Embryonic facial prominence (tissue), 1 donor: ENCODE data around the gene LEUTX.
"Not testable (repeated sequence)": the region's sequence is repeated elsewhere in the genome, so short reads cannot be mapped to it uniquely, and the experiment has no call there.

Experiments
- DNase-seq: peaks from one replicate; pipeline ENCODE4 v3.0.0-alpha.2; 2016; ENCODE audit errors: extremely low spot score

LEUTX gene

DNA sequence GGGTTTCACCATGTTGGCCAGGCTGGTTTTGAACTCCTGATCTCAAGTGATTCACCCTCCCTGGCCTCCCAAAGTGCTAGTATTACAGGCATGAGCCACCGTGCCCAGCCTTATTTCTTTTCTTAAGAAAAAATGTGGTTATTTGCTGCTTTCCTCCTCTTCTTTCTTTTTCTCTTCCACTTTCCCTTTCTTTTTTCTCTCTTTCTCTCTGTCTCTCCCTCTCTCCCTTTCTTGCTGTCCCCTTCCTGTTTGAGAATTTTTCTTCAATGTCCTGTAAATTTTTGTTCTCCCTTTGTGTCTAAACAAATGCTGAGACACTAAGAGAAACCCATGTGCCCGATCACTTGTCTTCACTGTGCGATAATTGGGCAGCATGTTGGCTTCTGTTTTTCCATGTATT is 2.2 kb downstream of the LEUTX start:
- no peak for DNase-seq

DNA sequence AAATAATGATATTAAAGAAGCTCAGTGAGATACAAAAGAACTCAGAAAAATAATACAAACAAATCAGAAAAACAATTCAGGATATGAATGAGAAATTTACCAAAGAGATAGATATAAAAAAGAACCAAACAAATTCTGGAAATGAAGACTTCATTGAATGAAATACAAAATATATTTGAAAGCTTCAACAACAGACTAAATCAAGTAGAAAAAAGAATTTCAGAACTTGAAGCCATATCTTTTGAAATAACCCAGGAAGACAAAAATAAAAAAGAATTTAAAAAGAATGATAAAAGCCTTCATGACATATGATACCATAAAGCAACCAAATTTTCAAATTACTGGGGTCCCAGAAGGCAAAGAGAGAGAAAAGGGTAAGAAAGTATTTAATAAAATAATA is 9.6 kb downstream of the LEUTX start:
- no peak for DNase-seq

DNA sequence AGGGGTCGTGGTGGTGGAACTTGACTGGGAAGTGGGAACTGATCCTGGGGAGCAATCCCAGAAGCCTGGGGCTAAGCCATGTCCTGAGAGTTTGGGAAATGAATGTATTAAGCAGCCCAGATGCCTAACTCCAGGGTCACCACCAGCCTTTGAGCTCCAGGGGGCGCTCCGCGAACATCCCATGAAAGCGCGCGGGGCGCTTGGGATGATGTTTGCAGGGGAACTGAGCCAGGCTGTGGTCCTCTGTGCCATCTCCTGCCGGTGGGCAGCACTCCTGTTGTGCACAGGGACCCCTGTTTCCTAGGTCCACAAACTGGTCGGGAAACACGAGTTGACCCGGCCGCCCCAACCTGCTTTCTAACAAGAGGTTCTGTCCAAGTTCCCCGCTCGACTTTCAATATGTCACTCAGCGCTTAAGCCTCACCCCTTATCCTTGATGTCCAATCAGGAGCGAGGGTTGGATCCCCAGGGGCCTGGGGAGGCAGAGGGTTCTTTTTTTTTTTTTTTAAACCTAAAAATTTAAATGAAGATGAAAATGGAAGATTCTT is 14.4 kb downstream of the LEUTX start:
- DNase-seq: peak; percentile 25

DNA sequence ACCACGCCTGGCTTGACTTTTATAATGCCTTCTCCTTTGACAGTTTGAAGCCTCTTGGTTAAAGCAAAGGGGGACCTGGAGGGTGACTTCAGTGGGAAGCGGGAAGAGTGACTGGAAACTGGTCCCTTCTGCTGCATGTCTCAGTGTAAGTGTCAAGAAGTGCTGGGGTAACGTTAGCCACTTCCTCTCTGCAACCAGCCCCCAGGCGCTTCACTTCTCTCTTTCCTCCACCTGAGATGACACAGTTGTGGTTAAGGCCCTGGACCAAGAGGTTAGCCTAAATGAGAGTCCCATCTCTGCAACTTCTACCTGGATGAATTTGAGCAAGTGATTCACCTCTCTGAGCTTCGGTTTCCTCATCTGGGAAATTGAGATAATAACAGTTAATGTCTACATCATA is 16.3 kb downstream of the LEUTX start:
- no peak for DNase-seq

DNA sequence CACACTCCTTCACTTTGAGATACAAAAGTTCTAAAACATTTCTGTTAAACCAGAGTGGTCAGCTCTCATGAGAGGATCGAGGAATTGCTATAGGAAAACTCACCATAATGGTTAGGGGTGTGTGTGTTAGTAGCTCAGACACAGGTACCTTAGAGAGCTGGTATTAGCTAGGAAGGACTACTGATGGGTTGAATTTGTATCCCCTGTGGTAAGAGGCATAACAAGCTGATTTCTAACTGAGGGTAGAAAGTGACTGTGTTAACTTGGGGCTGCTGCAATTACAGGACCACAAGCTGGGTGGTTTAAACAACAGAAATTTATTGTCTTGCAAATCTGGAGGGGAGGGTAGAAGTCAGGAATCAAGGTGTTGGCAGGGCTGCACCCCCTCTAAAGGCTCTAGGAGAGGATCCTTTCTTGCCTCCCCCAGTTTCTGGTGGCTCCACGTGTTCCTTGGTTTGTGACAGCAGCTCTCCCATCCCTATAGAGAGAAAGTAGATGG is 17.4 kb downstream of the LEUTX start:
- no peak for DNase-seq

DNA sequence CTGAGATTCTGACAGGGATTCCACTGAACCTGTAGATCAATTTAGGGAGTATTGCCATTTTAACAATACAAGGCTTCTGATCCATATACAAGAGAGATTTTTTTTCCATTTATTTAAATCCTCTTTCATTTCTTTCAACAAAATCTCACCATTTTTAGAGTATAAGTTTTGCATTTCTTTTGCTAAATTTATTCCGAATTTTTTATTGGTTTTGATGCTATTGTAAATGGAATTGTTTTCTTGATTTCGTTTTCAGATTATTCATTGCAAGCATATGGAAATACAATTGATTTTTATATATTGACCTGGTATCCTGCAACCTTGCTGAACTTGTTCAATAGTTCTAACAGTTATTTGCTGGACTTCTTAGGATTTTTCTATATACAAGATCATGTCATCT is 18.4 kb downstream of the LEUTX start:
- DNase-seq: no peak

DNA sequence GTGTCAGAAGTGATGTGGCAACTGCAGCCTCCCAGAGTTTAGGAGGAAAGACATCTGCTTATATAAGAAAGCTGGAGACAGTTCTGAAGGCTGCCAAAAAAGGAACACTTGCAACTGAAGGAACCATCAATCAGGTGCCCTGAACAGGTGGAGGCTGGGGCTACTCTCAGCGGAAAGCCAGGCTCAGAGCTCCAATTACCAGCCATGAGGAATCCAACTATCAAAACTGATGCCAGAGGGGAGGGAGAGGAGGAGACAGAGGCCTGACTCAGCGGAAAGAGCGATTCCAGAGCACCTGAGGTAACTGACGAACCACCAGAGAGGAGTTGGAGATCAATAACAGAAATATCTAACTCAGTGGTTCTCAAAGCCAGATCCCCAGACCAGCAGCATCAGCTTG is 24.3 kb downstream of the LEUTX start:
- no peak for DNase-seq

DNA sequence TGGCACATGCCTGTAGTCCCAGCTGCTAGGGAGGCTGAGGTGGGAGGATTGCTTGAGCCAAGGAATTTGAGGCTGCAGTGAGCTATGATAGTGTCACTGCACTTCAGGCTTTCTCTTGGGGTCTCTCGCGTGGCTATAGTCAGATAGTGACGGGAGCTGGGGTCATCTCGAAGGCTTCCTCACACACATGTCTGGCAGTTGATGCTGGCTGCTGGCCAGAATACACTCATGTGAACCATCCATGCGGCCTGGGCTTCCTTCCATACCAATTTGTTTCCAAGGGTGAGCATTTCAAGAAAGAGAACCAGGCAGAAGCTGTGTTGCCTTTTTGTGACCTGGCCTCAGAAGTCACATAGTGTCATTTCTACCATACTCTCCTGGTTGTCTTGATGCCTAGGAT is 26.4 kb downstream of the LEUTX start:
- DNase-seq: no peak

DNA sequence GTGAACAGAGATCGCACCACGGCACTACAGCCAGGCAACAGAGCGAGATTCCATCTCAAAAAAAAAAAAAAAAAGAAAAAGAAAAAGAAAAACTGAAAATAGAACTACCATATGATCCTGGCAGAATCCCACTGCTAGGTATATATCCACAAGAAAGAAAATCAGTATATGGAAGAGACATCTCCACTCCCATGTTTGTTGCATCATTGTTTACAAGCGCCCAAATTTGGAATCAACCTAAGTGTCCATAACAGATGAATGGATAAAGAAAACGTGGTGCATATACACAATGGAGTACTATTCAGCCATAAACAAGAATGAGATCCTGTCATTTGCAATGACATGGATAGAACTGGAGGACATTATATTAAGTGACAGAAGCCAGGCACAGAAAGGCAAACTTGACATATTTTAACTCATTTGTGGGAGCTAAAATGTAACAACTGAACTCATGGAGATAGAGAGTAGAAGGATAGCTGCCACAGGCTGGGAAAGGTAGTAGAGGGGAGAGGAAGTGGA is 29.3 kb downstream of the LEUTX start:
- DNase-seq: no peak

DNA sequence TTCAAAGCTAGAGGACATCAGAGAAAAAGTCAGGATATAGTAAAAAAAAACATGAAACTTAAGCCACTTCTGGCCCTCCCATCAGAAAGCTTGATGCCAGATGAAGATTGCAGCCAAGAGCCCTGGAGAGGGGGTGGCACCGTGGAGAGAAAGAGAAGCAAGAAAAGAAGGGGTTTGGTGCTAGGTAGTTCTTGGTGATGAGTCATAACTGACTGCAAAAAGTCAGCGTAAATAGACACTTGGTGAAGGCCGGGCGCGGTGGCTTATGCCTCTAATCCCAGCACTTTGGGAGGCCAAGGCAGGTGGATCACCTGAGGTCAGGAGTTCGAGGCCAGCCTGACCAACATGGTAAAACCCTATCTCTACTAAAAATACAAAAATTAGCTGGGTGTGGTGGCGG is 30.0 kb downstream of the LEUTX start:
- not testable (repeated sequence) for DNase-seq

DNA sequence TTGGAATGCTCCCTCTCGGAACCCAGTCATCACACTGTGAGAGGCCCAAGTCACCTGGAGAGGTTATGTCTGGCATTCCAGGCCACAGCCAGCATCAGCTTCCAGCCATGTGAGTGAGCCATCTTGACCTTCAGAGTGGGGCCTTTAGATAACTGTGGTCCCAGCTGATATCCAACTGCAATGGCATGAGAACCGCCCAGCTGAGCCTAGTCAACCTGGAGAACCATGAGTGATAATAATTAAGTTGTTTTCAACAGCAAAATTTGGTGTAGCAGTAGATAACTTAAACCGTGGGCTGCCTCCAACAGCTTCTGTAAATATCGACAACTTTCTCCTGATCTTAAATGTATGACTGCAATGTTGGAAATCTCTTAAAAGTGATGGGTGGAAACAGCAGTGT is 30.7 kb downstream of the LEUTX start:
- DNase-seq: no peak

DNA sequence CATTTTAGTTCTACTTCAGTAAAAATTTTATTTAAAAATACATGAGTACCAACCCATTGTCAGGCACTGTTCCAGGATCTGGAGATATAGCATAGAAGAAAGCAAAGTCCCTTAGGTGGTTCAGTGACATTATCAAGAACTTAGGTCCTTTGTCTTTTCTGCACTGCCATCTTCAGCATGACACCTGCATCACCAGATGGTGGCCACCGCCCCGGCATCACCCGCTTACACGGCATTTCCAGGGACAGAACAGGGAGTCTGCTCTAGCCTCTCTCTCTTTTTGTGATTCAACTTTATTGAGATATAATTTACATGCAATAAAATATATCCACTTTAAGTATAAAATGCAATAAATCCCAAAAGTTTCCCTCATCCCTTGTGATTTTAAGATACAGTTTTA is 31.8 kb downstream of the LEUTX start:
- no peak for DNase-seq

DNA sequence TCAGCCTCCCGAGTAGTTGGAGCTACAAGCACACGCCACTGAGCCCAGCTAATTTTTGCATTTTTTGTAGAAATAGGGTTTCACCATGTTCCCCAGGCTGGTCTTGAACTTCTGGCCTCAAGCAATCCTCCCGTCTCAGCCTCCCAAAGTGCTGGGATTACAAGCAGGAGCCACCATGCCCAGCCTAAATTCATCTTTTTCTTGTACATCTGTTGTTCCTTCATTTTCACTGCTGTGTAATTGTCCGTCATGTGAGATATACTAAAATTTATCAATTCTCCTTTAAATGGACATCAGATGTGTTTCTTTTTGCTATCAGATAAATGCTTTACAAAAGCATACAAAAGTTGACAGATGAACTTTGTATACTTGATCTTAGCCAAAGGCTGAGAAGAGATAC is 32.4 kb downstream of the LEUTX start:
- DNase-seq: no peak

DNA sequence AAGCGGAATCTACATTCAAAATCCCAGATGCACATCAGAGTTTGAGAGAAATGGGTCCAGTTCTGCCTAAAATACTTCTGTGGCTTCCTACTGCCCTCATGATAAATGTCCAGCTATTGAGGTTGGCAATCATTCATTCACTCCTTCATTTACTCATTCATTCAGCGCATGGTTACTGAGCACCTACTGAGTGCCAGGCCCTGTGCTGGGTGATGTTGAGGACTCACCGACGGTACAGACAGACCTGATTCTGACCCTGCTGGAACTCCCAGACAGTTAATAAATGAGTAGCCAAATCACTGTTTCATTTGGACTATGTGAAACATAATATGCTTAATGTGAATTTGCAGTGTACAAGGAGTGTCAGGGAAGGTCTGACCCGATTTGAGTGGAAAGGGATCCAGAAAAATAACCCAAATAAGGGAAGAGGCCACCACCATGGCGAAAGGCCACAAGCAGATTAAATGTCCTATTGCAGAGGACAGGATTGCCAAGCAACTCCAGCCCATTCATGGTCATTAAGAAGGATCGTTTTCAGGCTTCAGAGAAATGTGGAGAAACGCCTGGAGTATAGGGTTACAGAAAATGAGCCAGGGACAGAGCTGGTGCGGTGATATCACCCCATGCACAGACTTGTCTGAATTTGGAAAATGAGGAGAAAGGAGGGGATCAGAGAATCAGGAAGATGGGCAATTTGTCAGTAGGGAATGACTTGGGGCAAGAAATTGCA is 34.8 kb downstream of the LEUTX start:
- DNase-seq: no peak

DNA sequence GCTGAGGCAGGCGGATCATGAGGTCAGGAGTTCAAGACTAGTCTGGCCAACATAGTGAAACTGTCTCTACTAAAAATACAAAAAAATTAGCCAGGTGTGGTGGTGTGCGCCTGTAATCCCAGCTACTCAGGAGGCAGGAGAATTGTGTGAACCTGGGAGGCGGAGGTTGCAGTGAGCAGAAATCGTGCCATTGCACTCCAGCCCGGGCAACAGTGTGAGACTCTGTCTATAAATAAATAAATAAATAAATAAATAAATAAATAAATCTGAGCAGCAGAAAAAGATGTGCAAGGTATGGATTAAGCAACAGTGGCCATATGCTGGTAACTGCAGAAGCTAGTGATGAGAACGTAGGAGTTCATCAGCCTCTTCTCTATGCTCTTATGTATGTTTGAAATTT is 35.5 kb downstream of the LEUTX start:
- not testable (repeated sequence) for DNase-seq

DNA sequence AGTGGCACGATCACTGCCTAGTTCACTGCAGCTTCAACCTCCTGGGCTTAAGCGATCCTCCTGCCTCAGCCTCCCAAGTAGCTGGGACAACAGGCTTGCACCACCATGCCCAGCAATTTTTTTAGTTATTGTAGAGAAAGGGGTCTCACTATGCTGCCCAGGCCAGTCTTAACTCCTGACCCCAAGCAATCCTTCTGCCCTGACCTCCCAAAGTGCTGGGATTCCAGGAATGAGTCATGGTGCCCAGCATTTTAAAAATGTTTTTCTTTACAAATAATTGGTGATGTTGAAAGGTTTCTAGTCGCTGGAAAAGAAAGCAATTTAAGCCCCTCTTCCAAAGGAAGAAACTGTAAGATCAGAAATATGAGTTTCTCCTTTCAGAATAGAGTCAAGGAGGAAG is 35.9 kb downstream of the LEUTX start:
- DNase-seq: no peak

DNA sequence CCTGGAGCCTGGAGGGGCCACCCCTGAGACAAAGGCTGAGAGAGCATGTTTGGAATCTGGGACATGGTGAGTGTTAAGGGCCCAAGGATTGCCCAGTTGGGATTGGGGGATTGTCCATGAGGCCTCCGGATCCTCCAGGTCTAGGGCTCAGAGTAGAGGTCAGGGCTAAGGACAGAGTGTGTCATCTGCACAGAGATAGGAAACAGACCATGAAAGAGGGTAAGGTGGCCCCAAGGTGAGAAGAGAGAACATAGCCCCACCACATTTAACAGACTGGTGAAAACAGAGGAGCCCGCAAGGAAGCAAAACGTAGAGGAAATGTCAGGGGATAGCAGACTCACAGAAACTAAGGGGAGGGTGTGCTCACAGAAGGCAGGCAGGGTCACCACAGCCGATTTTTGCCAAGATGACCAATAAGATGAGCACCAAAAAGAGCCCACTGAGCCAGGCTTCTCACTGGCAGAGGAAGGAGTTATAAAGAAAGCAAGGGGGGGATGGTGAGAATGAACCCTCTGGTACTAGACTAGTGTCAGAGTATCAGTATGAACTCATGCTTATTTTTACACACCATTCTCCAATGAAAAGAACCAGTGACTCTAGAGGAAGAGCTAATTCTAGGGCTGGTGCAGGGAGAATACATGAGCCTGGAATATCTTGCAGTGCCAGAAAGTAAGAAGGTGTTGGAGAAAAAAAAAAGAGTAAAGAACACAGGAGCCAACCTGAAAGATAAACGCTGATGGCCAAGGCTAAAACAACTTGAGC is 37.8 kb downstream of the LEUTX start:
- no peak for DNase-seq

DNA sequence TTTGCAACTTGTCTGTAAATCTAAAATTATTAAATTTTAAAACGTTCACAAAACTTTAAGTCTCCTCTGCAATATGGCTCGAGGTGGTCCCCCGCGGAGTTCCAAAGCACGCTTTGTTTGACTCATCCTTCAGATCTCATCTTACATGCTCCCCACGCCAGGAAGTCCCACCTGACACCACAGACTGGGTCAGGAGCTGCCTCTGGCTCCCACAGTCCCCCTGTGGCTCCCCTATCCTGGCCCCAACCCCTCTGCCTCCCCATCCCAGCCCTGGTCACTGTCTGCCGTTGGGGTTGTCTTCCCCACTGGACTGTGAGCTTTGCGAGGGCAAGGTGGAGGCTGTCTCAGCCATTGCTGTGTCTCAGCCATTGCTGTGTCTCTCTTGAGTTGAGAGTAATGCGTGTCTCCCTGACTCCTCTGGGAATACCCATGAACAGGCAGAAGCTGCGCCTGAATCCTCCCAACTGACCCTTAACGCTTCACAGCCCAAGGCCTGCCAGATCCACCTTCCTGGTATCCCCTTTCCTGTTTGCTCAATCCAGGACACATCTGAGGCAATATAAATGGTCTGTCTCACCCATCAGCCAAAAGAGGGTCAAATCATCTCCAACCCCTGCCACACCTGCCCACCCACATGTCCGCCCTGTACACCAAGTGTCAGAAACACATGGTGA is 39.4 kb downstream of the LEUTX start:
- DNase-seq: no peak

DNA sequence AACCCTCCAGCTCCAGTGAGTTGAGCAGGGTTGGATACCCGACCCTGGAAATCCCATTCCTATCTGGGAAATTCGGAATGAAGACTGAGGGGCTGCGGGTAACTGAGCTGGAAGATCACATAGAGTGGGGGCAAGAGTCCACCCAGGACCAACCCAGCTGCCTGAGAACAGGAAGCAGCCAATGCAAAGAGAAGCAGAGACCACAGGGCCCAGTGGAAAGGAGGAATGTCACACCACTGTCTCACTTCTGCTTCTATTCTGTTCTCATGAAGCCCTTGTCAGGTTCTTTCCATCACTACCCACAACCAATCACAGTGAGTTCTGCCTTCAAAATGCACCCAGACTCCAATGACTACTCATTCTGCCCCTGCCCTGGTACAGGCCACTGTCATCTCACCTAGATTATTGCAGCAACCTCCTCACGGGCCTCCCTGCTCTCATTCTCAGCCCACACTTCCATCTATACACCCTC is 40.0 kb downstream of the LEUTX start:
- no peak for DNase-seq

DNA sequence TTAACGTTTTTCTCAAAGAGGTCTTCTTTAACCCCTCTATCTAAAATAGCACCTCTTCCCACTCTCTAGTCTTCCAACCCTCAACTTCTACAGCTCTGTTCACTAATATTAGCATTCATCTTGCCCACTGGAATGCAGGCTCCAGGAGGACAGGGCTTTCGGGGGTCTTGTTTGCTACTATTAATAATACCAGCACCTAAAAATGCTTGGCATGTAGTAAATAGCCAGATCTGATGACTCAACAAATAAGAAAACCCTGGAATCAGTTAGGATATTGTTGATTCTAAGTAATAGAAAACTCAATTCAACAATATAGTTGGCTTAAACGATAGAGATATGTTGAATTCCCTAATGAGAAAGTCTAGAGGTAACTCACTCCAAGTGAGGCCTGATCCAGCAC is 41.1 kb downstream of the LEUTX start:
- no peak for DNase-seq

DNA sequence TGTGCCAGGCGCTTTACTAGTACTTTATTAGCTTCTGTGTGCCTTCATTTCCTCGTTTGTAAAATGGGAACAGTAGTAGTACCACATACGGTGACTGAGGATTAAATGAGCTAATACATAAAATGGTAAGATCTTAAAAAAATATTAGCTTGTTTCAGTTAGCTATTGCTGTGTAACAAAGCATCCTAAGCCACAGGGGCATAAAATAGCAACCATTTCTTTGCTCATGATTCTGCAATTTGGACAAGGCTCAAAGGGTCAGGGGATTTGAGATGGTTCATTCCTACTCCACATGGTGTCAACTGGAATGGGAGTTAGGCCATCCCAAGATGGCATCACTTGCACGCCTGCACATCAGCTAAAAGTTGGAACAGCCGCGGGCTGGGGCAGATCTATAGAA is 42.0 kb downstream of the LEUTX start:
- no peak for DNase-seq

DNA sequence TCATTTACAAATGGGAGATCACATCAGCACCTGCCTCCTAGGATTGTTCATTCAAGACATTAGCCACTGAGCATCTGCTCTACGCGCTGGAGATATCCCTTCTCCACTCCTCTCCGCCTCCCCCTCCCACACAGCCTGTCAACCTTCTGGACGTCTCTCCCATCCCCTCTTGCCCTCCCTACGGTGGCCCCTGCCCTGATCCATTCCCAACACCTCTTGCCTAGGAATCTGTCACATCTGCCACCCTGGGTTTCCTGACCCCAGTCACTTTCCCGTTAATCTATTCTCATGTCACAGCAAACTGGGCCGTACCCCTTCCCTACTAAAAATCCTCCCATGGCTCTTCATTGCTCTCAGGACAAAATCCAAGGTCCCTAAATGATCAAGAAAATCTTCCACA is 45.0 kb downstream of the LEUTX start:
- no peak for DNase-seq
